Prostate gland (tissue), 2 donors: ENCODE results near the gene PSMA8.

Experiments used
- POLR2A ChIP-seq: fragments of 450-650 bp; IDR thresholded peaks from one replicate; pipeline ENCODE4 v1.6.1; 2016; ENCODE audit warnings: antibody characterized with exemption, mild to moderate bottlenecking
- POLR2AphosphoS5 ChIP-seq: sonication (generic); formaldehyde crosslinking; IDR thresholded peaks from one replicate; pipeline ENCODE4 v1.6.1; 2017; ENCODE audit warnings: antibody characterized with exemption
- TF ChIP-seq, protein P1 (sequence below), 4 experiments: fragments of 200-600 bp in 2 of 4; fragments of 450-650 bp in 2 of 4; sonication (generic) in 2 of 4; IDR thresholded peaks; 1 replicate in 3 of 4; 2 replicates in 1 of 4; pipeline ENCODE4 v1.5.1; 2016 to 2019; ENCODE audit warnings: antibody characterized with exemption in 4 of 4, mild to moderate bottlenecking in 2 of 4, moderate library complexity in 2 of 4

DNA sequence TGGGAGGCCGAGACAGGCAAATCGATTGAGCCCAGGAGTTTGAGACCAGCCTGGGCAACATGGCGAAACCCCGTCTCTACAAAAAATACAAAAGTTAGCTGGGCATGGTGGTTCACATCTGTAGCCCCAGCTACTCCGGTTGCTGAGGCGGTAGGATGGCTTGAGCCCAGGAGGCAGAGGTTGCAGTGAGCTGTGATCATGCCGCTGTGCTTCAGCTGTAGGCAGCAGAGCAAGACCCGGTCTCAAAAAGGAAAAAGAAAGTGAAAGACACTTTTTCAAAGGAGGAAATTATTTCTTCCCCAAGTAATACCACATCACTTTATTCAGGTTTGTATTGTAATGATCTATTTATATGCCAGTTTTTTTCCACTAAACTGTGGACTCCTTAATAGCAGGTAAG is 56.8 kb downstream of the PSMA8 start:
- TF ChIP-seq, protein P1, sequence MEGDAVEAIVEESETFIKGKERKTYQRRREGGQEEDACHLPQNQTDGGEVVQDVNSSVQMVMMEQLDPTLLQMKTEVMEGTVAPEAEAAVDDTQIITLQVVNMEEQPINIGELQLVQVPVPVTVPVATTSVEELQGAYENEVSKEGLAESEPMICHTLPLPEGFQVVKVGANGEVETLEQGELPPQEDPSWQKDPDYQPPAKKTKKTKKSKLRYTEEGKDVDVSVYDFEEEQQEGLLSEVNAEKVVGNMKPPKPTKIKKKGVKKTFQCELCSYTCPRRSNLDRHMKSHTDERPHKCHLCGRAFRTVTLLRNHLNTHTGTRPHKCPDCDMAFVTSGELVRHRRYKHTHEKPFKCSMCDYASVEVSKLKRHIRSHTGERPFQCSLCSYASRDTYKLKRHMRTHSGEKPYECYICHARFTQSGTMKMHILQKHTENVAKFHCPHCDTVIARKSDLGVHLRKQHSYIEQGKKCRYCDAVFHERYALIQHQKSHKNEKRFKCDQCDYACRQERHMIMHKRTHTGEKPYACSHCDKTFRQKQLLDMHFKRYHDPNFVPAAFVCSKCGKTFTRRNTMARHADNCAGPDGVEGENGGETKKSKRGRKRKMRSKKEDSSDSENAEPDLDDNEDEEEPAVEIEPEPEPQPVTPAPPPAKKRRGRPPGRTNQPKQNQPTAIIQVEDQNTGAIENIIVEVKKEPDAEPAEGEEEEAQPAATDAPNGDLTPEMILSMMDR (IDR thresholded peaks at IDR 0.05) = no peak
- no peak for TF ChIP-seq POLR2A
- no peak for TF ChIP-seq POLR2AphosphoS5
